IPS-18c (cell line): ENCODE data around the gene SMARCB1.
"Not testable (repeated sequence)": the region's sequence is repeated elsewhere in the genome, so short reads cannot be mapped to it uniquely, and the experiment has no call there.

Source experiments
- H3K4me3 ChIP-seq: 2 replicates; pipeline ENCODE4 v1.7.0; 2013; ENCODE audit warnings: low read depth, mild to moderate bottlenecking, low read length, moderate library complexity; ENCODE audit not compliant: insufficient read depth
- H3K9me3 ChIP-seq: one replicate; pipeline ENCODE4 v1.6.1; 2013; ENCODE audit warnings: mild to moderate bottlenecking, low read length, moderate library complexity; ENCODE audit not compliant: control insufficient read depth, insufficient read depth

Gene SMARCB1

DNA sequence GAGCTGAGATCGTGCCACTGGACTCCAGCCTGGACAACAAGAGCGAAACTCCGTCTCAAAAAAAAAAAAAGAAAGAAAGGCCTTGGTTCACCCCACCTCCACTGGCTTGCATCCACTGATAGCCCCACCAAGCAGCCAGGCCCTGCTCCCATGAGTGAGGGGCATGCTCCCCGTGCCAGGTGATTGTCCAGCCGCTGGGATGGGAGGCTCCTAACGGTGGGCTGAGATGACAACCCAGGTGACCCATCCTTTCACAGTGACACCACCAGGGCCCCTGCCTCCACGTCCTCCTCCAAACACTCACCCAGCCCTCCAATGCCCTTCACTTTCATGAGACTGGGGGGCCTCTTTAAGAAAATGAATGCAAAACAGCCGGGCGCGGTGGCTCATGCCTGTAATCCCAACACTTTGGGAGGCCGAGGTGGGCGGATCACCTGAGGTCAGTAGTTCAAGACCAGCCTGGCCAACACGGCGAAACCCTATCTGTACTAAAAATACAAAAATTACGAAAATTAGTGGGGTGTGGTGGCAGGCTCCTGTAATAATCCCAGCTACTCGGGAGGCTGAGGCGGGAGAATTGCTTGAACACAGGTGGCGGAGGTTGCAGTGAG, 60.6 kb downstream of the SMARCB1 start:
- H3K4me3 ChIP-seq, result no peak overlapping the region

DNA sequence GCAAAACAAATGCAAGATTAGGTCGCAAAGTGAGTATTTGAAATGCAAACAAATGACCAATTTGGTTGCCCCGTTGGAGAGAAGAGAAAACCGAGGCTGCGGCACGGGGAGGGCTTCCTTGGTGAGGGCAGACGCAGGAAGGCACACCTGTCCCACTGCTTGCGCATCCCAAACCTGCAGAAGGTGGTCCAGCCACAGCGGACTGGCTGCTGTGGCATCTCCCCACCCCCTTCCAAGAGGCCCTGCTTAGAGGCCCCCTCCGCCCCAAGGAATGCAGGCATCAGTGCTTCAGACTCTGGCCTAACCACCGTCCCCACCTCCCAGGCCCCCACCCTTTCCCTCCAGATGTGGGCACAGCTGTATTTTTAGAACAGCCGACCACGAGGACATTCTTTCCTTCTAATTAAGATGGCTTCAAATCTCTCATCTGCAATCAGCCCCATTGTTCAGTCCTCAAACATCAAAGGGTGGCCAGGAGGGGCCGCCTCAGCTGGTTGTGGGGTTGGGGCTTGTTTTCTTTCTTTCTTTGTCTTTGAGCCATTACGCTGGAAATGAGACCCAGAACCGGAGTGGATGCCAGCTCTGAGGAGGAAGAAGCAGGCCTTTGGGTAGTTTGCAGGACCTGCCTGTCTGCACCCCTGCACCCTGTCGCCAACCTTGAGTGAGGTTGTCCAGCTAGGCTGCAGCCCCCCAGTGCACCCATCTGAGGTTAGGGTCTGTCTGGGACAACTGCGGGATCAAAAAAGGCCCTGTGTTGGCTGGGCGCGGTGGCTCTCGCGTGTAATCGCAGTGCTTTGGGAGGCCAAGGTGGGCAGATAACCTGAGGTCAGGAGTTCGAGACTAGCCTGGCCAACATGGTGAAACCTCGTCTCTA, 61.5 kb downstream of the SMARCB1 start:
- H3K9me3 ChIP-seq, result peaks cover 3% of the 10 kb centered on the region
- H3K4me3 ChIP-seq, result no peak overlapping the region

More for the DNA sequence above, 60.6 kb downstream of the SMARCB1 start:
- H3K9me3 ChIP-seq, result peaks cover 3% of the 10 kb centered on the region

DNA sequence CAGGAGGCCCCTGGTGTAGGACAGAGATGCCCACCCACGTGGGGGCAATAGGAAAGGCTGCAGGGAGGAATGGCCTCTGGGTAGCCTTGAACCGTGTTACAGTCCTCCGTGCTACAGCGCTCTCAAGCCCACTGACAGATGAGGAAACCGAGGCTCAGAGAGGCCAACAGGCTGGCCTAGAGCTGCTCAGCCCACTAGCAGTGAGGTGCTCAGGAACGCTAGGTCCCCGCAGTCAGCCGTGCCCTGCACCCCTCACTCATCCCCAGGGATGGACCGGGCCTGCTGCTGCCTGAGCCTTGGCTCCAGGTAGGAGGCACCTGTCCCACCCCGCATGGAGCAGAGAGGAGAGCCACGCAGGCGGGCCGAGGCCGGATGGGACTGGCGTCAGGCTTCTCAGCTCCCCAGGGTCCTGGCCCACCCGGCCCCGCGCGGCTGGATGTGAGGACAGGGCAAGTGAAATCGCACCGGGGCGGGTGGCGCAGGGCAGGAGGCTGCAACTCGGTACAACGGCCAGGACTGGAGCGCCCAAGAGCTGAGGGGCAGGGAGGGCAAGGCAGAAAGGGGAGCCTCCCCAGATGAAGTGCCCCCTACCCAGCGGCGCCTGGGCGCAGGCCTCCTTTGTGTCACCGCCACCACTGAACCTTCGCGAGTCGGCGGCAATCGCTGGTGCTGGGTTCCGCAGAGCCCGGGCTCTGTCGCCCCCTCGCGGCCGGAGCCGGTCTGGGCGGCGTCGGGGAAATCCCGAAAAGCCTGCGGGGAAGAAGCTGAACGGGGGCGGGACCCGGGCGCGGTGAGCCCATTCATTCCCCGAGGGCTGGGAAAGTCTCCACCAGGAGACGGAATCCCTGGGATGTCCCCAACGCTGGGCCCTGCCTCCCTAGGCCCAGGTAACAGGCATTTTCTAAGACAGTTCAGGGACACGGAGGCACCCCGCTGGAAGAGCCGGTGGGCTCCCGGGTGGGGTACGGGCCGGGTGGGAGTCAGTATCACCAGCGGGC, 62.5 kb downstream of the SMARCB1 start:
- H3K9me3 ChIP-seq, result peaks cover 3% of the 10 kb centered on the region
- H3K4me3 ChIP-seq, result no peak overlapping the region

- Histone ChIP-seq H3K9me3 (peaks cover 3% of the 10 kb centered on the region), H3K4me3 (no peak overlapping the region)
Observed at GRCh38 chr22:23850136-23850611, 63.4 kb downstream of the SMARCB1 start.

- Histone ChIP-seq H3K9me3 (no peaks in the 10 kb centered on the region), H3K4me3 (peak overlapping the region; percentile 87)
Observed at GRCh38 chr22:23856721-23857605, 70.2 kb downstream of the SMARCB1 start.

GRCh38 chr22:23857606-23858483, 71.1 kb downstream of the SMARCB1 start, which contains the start of gene SLC2A11:
Gene SLC2A11, plus strand, starts transcription at chr22:23857875. Its CDS starts 125 bp downstream, at chr22:23858000.
- peak within 1 kb of the TSS; percentile 87 for H3K4me3 ChIP-seq
- H3K9me3 ChIP-seq, result no peaks in the 10 kb centered on the region

GRCh38 chr22:23858484-23858815, 71.7 kb downstream of the SMARCB1 start:
- Histone ChIP-seq H3K4me3 (peak overlapping the region; percentile 78; the same call in 1 of the 2 replicates), H3K9me3 (peaks cover 2% of the 10 kb centered on the region)

- Histone ChIP-seq H3K4me3 (no peak overlapping the region), H3K9me3 (peaks cover 2% of the 10 kb centered on the region)
Observed at GRCh38 chr22:23859201-23859600, 72.4 kb downstream of the SMARCB1 start.

- H3K9me3 ChIP-seq, H3K4me3 ChIP-seq: not testable (repeated sequence)
Observed at GRCh38 chr22:23860187-23860586, 73.4 kb downstream of the SMARCB1 start.

GRCh38 chr22:23862103-23862502, 75.3 kb downstream of the SMARCB1 start:
- H3K4me3 ChIP-seq, result no peak overlapping the region
- peaks cover 2% of the 10 kb centered on the region for H3K9me3 ChIP-seq

- not testable (repeated sequence) for H3K9me3 ChIP-seq, H3K4me3 ChIP-seq
Observed at GRCh38 chr22:23864499-23865154, 77.9 kb downstream of the SMARCB1 start.

DNA sequence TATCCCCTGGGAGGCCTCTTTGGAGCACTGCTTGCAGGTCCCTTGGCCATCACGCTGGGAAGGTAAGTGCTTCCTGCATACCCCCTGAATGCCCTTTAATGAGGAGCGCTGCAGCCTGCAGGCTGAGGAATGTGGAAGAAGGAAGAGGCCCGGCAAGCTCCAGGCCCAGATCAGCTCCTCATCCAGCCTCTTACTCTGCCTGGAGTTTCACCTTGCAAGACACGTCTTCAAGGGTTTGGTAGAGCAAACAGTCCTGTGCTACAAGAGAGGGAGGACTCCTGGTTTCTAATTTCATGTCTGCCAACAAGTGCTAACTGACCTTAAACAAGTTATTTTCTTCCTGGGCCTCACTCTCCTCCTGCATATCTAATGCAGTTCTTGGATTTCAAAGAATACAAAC, 81.8 kb downstream of the SMARCB1 start:
- Histone ChIP-seq H3K9me3 (no peaks in the 10 kb centered on the region), H3K4me3 (no peak overlapping the region)

DNA sequence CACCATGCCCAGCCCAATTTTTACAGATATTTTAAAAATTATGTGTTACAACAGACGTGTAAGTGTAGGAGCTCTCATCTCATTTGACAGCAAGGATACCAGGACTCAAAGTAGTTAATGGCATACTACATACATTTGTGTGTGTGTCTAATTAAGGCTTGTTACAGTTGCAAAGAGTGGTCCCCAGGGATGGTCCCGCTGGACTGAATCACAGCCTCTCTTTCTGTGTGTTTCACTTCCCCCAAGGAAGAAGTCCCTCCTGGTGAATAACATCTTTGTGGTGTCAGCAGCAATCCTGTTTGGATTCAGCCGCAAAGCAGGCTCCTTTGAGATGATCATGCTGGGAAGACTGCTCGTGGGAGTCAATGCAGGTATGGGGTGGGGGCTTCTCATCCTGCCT, 88.1 kb downstream of the SMARCB1 start:
- Histone ChIP-seq H3K9me3 (no peaks in the 10 kb centered on the region), H3K4me3 (no peak overlapping the region)

DNA sequence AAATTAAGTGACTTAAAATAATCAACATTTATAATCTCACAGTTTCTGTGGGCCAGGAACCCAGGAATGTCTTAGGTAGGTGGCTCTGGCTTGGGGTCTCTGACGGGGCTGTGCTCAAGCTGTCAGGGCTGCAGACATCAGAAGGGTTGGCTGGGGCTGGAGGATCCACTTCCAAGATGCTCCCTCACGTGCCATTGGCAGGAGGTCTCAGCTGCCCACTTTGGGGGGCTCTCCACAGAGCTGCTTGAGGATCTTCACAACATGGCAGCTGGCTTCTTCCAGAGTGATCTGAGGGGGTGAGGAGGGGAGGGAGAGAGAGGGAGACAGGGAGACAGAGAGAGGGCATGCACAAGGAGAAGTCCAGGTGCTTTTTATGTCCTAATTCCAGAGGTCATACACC, 89.0 kb downstream of the SMARCB1 start:
- H3K4me3 ChIP-seq, result no peak overlapping the region

GRCh38 chr22:23877566-23877965, 90.8 kb downstream of the SMARCB1 start:
- H3K4me3 ChIP-seq, result no peak overlapping the region
- H3K9me3 ChIP-seq, result no peaks in the 10 kb centered on the region

More for the DNA sequence above, 89.0 kb downstream of the SMARCB1 start:
- H3K9me3 ChIP-seq, result no peaks in the 10 kb centered on the region
